ENCODE data around the gene HPS6. TPM values are rescaled to one million over a fixed set of nuclear protein-coding genes. Genes with fewer than 3 reads are reported as not detected.

HPS6 gene
- total and polyA plus RNA-seq, 9 of the 15 experiments (the other 6 are each of a cell fraction or from before 2014, with no cell fraction given), result 0.45 to 14.0 (median 4.5) TPM

DNA sequence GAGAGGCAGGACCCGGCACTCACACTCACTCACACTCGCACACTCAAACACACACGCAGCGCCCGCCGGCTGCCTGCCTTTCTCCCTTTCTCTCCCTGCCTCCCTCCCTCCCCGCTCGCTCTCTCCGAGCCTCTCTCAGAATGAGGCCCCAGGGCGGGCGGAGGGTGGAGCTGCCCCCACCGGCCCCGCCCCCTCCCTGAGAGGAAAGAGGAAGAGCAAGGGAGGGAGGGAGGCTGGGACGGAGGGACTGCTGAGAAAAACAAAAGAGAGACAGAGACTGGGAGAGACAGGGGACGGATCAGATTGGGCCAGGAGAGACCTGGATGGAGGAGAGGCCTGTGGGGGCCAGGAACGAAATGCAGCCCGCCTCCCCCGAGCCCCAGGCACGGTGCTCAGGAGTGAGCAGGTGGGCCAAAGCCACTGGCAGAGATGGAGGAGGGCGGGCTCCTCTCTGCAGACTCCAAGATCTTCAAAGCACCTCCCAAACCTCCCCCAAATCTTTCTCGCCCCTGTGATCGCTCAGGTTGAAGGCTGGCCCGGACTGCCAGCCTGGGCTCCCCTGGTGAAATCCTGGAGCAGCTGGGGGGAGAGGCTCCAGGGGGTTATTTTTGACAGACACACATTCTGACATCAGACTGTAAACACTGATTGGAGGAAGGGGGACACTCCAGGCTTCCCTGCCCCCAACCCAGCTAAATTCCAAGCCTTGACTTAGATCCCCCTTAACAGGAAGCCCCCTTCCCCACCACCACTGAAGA is 49.9 kb downstream of the HPS6 start (continued):
- TF ChIP-seq JUND (IDR thresholded peaks at IDR 0.05; ENCODE audit: borderline replicate concordance, low read depth, low read length), result 0 out of 2 replicates have a peak, but pooled peaks have one; percentile 15
- no peak for TF ChIP-seq JUND (tag; IDR thresholded peaks at IDR 0.05; ENCODE audit: borderline replicate concordance, low read depth, low read length)
- TF ChIP-seq DIDO1 (tag; IDR thresholded peaks at IDR 0.05; ENCODE audit: low read depth), result no peak
- TF ChIP-seq ZSCAN29 (IDR thresholded peaks at IDR 0.05), result no peak
- TF ChIP-seq, protein P1, sequence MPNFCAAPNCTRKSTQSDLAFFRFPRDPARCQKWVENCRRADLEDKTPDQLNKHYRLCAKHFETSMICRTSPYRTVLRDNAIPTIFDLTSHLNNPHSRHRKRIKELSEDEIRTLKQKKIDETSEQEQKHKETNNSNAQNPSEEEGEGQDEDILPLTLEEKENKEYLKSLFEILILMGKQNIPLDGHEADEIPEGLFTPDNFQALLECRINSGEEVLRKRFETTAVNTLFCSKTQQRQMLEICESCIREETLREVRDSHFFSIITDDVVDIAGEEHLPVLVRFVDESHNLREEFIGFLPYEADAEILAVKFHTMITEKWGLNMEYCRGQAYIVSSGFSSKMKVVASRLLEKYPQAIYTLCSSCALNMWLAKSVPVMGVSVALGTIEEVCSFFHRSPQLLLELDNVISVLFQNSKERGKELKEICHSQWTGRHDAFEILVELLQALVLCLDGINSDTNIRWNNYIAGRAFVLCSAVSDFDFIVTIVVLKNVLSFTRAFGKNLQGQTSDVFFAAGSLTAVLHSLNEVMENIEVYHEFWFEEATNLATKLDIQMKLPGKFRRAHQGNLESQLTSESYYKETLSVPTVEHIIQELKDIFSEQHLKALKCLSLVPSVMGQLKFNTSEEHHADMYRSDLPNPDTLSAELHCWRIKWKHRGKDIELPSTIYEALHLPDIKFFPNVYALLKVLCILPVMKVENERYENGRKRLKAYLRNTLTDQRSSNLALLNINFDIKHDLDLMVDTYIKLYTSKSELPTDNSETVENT (CRISPR knock-in tag; IDR thresholded peaks at IDR 0.05), result peak; percentile 65; the same call in 1 of the 2 replicates
- TF ChIP-seq SREBF1 (IDR thresholded peaks at IDR 0.05; ENCODE audit: borderline replicate concordance, low read depth, low read length), result no peak
- TF ChIP-seq FOXJ3 (CRISPR knock-in tag; IDR thresholded peaks at IDR 0.05), result no peak
- TF ChIP-seq NEUROD1 (IDR thresholded peaks at IDR 0.05; ENCODE audit: borderline replicate concordance, low read depth, low read length, partially characterized antibody), result peak; percentile 22
- TF ChIP-seq, protein P2, sequence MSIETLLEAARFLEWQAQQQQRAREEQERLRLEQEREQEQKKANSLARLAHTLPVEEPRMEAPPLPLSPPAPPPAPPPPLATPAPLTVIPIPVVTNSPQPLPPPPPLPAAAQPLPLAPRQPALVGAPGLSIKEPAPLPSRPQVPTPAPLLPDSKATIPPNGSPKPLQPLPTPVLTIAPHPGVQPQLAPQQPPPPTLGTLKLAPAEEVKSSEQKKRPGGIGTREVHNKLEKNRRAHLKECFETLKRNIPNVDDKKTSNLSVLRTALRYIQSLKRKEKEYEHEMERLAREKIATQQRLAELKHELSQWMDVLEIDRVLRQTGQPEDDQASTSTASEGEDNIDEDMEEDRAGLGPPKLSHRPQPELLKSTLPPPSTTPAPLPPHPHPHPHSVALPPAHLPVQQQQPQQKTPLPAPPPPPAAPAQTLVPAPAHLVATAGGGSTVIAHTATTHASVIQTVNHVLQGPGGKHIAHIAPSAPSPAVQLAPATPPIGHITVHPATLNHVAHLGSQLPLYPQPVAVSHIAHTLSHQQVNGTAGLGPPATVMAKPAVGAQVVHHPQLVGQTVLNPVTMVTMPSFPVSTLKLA (conservative IDR thresholded peaks at IDR 0.05), result peak in 1 of 2 experiments; percentile 31; a peak in 1 of 4 replicates
- TF ChIP-seq SRSF7 (optimal IDR thresholded peaks at IDR 0.05; ENCODE audit: low read depth, low read length), result no peak
- TF ChIP-seq TOE1 (IDR thresholded peaks at IDR 0.05; ENCODE audit: borderline replicate concordance), result 0 out of 2 replicates have a peak, but pooled peaks have one; percentile 42
- TF ChIP-seq TOE1 (CRISPR knock-in tag; IDR thresholded peaks at IDR 0.05; ENCODE audit: borderline replicate concordance, low read depth), result no peak
- TF ChIP-seq, protein P3, sequence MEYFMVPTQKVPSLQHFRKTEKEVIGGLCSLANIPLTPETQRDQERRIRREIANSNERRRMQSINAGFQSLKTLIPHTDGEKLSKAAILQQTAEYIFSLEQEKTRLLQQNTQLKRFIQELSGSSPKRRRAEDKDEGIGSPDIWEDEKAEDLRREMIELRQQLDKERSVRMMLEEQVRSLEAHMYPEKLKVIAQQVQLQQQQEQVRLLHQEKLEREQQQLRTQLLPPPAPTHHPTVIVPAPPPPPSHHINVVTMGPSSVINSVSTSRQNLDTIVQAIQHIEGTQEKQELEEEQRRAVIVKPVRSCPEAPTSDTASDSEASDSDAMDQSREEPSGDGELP (CRISPR knock-in tag; IDR thresholded peaks at IDR 0.05; ENCODE audit: borderline replicate concordance), result peak; percentile 19; the same call in 1 of the 2 replicates
- TF ChIP-seq TAF1 (IDR thresholded peaks at IDR 0.05; ENCODE audit: control insufficient read depth, extremely low read depth, insufficient read depth, low read length, severe bottlenecking), result peak; percentile 92
- TF ChIP-seq, protein P4, sequence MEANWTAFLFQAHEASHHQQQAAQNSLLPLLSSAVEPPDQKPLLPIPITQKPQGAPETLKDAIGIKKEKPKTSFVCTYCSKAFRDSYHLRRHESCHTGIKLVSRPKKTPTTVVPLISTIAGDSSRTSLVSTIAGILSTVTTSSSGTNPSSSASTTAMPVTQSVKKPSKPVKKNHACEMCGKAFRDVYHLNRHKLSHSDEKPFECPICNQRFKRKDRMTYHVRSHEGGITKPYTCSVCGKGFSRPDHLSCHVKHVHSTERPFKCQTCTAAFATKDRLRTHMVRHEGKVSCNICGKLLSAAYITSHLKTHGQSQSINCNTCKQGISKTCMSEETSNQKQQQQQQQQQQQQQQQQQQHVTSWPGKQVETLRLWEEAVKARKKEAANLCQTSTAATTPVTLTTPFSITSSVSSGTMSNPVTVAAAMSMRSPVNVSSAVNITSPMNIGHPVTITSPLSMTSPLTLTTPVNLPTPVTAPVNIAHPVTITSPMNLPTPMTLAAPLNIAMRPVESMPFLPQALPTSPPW (CRISPR knock-in tag; IDR thresholded peaks at IDR 0.05), result peak; percentile 93
- TF ChIP-seq KLF13 (tag; IDR thresholded peaks at IDR 0.05; ENCODE audit: borderline replicate concordance, low read depth), result 0 out of 2 replicates have a peak, but pooled peaks have one; percentile 37
- no peak for TF ChIP-seq PTRF (tag; IDR thresholded peaks at IDR 0.05)
- TF ChIP-seq PHF8 (IDR thresholded peaks at IDR 0.05; ENCODE audit: borderline replicate concordance, low read length), result 0 out of 2 replicates have a peak, but pooled peaks have one; percentile 28

Measured in K562 (cell line).